GM19397 (cell line): Measurements from ENCODE around the gene DOCK7.

ENCODE experiments used
- ATAC-seq: cut with Tn5 transposase; IDR thresholded peaks from one replicate; pipeline ENCODE4 v1.9.1; 2021; ENCODE audit warnings: mild to moderate bottlenecking, moderate library complexity; ENCODE audit not compliant: unreplicated experiment

The DOCK7 gene

DNA sequence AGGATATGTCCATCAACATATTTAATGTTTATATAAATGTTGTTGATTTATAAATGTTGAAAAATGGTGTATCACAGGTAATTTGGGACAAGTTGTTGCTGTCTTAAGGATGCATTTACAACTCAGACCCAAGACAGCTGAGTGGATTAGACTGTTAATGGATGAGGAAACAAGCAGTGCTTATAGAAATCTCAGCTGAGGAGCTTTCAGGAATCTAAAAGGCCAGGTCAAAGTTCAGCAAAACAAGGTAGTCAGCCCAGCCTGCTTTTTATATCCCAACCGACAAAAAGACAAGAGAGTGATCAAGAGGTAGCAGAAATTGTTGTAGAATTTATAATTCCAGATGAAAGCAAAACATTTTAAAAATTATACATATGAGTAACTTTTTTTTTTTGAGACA, 268.0 kb downstream of the DOCK7 start:
- ATAC-seq, result no peak

DNA sequence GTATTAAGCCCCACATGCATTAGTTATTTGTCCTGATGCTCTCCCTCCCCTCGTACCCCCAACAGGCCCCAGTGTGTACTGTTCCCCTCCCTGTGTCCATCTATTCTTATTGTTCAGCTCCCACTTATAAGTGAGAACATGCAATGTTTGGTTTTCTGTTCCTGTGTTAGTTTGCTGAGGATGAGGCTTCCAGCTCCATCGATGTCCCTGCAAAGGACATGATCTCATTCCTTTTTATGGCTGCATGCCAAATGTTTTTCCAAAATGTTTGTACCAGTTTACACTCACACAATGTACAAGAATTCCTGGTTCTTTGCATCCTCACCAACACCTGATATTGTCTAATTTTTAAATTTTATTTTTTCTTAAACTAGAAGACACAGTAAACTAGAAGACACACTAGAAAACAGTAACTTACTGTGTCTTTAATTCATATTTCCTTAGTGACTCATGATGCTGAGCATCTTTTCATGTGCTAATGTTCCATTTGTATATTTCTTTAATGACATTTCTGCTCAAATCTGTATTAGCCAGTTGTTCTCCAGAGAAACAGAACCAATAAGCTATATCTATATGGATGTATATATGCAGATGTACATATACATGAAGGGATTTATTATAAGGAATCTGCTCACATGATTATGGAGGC, 270.7 kb downstream of the DOCK7 start:
- no peak for ATAC-seq

DNA sequence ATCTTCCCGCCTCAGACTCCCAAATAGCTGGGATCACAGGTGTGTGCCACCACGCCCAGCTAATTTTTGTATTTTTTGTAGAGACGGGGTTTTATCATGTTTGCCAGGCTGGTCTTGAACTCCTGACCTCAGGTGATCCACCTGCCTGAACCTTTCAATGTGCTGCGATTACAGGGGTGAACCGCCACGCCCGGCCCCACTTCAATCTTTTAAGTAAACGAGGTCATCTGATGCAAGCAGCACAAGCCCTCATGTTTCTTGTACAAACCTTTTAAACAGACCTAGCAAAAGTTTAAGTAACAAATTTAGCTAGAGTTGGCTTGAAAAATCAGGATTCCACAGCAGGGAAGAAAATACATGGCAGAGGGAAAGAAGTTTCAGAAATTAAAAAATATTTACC, 272.5 kb downstream of the DOCK7 start:
- no peak for ATAC-seq

DNA sequence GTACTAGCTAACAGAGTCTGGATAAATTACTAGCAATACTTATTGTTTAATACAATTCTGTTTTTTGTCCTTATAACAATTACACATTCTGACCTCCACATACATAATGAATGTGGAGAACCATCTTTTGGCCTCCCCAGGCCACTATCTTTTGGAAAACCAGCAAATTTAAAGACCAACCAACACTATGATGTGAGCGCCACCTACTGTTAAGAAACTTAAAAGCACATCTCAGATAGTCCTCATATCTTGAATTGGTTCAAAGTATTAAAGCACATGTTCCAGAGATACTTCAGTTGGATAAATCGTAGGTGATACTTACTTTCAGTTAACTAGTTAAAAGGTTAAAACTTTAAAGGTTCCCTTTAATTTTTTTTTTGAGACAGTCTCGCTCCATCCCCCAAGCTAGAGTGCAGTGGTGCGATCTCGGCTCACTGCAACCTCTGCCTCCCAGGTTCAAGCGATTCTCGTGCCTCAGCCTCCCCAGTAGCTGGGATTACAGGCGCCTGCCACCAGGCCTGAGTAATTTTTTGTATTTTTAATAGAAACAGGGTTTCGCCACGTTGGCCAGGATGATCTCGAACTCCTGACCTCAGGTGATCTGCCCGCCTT, 280.7 kb downstream of the DOCK7 start:
- no peak for ATAC-seq

DNA sequence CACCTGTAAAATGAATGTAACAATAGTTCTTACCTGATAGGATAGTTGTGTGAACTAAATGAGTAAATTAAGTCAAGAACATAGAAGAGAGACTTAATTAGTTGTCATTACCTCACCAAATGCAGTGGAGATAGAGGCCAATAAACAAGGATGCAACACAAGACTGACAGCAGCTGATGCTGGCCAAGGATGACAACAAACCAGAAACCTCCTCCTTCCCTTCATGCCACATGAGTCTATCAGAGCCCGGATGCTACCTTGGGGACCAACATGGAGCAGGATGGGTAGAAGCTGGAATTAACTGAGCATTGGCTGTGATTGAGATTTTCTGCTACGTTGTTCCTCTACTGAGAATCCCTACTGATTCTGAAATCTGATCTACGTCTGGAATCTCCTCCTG, 281.6 kb downstream of the DOCK7 start:
- ATAC-seq, result no peak

DNA sequence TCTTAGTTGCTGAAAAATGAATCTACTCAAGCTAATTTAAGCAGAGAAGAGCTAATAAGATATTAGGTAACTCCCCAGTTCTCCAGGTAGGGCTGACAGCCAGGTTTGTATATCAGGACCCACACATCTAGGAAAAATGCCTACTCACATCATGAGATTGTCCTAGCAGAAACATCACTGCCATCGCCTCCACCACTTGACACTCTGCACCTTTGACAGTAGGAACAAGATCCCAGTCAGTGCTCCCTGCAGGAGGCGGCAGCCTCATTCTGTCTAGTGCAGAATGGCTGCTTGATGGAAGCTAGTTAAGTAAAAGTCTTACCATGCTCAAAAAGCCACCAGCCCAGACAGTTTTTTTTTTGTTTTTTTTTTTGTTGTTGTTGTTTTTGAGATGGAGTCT, 282.9 kb downstream of the DOCK7 start:
- ATAC-seq, result no peak
